ENCODE results near the gene METTL16. TPM values are rescaled to one million over a fixed set of nuclear protein-coding genes. Genes with fewer than 3 reads are reported as not detected.

Gene METTL16
- polyA plus RNA-seq, 1 of the 3 experiments (the other 2 are of a cell fraction): 8.1 TPM

DNA sequence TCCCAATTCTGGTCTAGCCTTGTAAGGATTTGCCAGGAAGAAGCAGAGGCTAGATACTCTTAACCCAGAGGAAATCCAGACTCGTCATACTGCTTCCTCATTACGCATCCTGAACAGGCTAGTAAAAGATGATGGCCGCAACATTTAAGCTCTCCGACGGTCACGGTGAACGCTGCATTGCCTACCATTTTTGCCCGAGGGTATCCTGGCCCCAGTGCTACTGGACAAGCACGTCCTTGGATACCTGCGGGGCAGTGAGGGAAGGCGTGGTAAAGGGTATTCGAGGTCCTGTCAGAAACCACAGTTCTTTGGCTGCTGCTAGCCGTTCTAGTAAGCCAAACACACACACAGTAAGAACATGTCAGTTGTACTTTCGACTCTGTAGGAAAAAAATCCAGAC, 36.6 kb downstream of the METTL16 start:
- Histone ChIP-seq H4K20me1 (ENCODE audit: insufficient read depth) (no peaks in the 10 kb centered on the region), H3K9ac (no peak overlapping the region), H3K4me3 (ENCODE audit: low read depth in 2 of 2, low read length in 1 of 2) (no peak overlapping the region), H3K27ac (ENCODE audit: low read depth in 2 of 2, low read length in 1 of 2) (no peak overlapping the region), H3F3A (replicated peaks; ENCODE audit: insufficient read depth) (no peaks in the 10 kb centered on the region), H3K36me3 (replicated peaks in 1 of 2; ENCODE audit: control insufficient read depth in 1 of 2, insufficient read depth in 2 of 2, low read length in 1 of 2) (peaks cover 34 to 45% of the 10 kb centered on the region in 2 experiments), H3K9me2 (no peaks in the 10 kb centered on the region), H3K27me3 (ENCODE audit: insufficient read depth) (no peaks in the 10 kb centered on the region), H3K4me2 (no peak overlapping the region), H2AFZ (ENCODE audit: low read depth) (no peak overlapping the region), H3K9me3 (no peaks in the 10 kb centered on the region), H3K4me1 (ENCODE audit: control insufficient read depth in 1 of 2, insufficient read depth in 2 of 2, low read depth in 1 of 2, low read length in 1 of 2) (no peaks in the 10 kb centered on the region), H3K79me2 (ENCODE audit: insufficient read depth) (no peaks in the 10 kb centered on the region)
- WGBS (ENCODE audit: low lambda C conversion rate): 97% methylated on average over 10 of the region's 14 CpGs
- no peak for DNase-seq
- CTCF ChIA-PET: interaction anchor here (1.6 kb wide), 1 partner anchor 59 kb away, joined by 6 read pairs; no protein-coding TSS in a partner anchor
- POLR2A ChIA-PET: no interaction called here
- TF ChIP-seq EZH2phosphoT487 (IDR thresholded peaks at IDR 0.05; ENCODE audit: borderline replicate concordance, low read depth): no peak
- TF ChIP-seq FOXM1 (IDR thresholded peaks at IDR 0.05; ENCODE audit: low read depth): no peak
- TF ChIP-seq MXI1 (IDR thresholded peaks at IDR 0.05; ENCODE audit: low read depth, low read length): no peak
- TF ChIP-seq ELF1 (IDR thresholded peaks at IDR 0.05): no peak
- no peak for TF ChIP-seq YY1 (IDR thresholded peaks at IDR 0.05; ENCODE audit: low read depth)
- TF ChIP-seq, protein P1, sequence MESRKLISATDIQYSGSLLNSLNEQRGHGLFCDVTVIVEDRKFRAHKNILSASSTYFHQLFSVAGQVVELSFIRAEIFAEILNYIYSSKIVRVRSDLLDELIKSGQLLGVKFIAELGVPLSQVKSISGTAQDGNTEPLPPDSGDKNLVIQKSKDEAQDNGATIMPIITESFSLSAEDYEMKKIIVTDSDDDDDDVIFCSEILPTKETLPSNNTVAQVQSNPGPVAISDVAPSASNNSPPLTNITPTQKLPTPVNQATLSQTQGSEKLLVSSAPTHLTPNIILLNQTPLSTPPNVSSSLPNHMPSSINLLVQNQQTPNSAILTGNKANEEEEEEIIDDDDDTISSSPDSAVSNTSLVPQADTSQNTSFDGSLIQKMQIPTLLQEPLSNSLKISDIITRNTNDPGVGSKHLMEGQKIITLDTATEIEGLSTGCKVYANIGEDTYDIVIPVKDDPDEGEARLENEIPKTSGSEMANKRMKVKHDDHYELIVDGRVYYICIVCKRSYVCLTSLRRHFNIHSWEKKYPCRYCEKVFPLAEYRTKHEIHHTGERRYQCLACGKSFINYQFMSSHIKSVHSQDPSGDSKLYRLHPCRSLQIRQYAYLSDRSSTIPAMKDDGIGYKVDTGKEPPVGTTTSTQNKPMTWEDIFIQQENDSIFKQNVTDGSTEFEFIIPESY (IDR thresholded peaks at IDR 0.05; ENCODE audit: borderline replicate concordance, low read depth): no peak
- TF ChIP-seq POLR2AphosphoS5 (IDR thresholded peaks at IDR 0.05; ENCODE audit: low read depth, low read length): no peak
- TF ChIP-seq TEAD4 (IDR thresholded peaks at IDR 0.05; ENCODE audit: borderline replicate concordance, insufficient read depth): no peak
- TF ChIP-seq RFX5 (IDR thresholded peaks at IDR 0.05; ENCODE audit: low read length): no peak
- TF ChIP-seq, protein P2, sequence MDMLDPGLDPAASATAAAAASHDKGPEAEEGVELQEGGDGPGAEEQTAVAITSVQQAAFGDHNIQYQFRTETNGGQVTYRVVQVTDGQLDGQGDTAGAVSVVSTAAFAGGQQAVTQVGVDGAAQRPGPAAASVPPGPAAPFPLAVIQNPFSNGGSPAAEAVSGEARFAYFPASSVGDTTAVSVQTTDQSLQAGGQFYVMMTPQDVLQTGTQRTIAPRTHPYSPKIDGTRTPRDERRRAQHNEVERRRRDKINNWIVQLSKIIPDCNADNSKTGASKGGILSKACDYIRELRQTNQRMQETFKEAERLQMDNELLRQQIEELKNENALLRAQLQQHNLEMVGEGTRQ (IDR thresholded peaks at IDR 0.05; ENCODE audit: borderline replicate concordance, low read depth, low read length): no peak
- TF ChIP-seq TAF1 (IDR thresholded peaks at IDR 0.05; ENCODE audit: borderline replicate concordance, low read depth, low read length): no peak
- TF ChIP-seq RXRA (IDR thresholded peaks at IDR 0.05; ENCODE audit: borderline replicate concordance, low read depth): no peak
- no peak for TF ChIP-seq CHD2 (IDR thresholded peaks at IDR 0.05; ENCODE audit: low read length, partially characterized antibody)
- no peak for TF ChIP-seq TCF12 (IDR thresholded peaks at IDR 0.05)
- TF ChIP-seq, protein P3, sequence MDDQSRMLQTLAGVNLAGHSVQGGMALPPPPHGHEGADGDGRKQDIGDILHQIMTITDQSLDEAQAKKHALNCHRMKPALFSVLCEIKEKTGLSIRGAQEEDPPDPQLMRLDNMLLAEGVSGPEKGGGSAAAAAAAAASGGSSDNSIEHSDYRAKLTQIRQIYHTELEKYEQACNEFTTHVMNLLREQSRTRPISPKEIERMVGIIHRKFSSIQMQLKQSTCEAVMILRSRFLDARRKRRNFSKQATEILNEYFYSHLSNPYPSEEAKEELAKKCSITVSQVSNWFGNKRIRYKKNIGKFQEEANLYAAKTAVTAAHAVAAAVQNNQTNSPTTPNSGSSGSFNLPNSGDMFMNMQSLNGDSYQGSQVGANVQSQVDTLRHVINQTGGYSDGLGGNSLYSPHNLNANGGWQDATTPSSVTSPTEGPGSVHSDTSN (IDR thresholded peaks at IDR 0.05): no peak
- TF ChIP-seq SMC3 (IDR thresholded peaks at IDR 0.05; ENCODE audit: low read depth, low read length): no peak
- no peak for TF ChIP-seq RCOR1 (IDR thresholded peaks at IDR 0.05; ENCODE audit: low read length)

All from SK-N-SH (cell line).